Parathyroid adenoma (tissue), 2 donors: ENCODE measurements around the gene TRDN.

ENCODE experiments used
- H2AFZ ChIP-seq: fragments of 300-600 bp; sonication (generic); one replicate; pipeline ENCODE4 v1.7.0; 2017; ENCODE audit warnings: antibody characterized with exemption, mild to moderate bottlenecking
- H3K27ac ChIP-seq: fragments of 300-600 bp; sonication (generic); one replicate; pipeline ENCODE4 v1.7.0; 2017
- H3K27me3 ChIP-seq: fragments of 300-600 bp; sonication (generic); one replicate; pipeline ENCODE4 v1.7.0; 2017; ENCODE audit warnings: low read length; ENCODE audit not compliant: control insufficient read depth, insufficient read depth
- H3K36me3 ChIP-seq: fragments of 300-600 bp; sonication (generic); one replicate; pipeline ENCODE4 v1.7.0; 2017; ENCODE audit warnings: low read length; ENCODE audit not compliant: control insufficient read depth, insufficient read depth
- H3K4me1 ChIP-seq: fragments of 300-600 bp; sonication (generic); one replicate; pipeline ENCODE4 v1.7.0; 2017; ENCODE audit warnings: control low read depth
- H3K4me2 ChIP-seq: fragments of 300-600 bp; sonication (generic); one replicate; pipeline ENCODE4 v1.7.0; 2017; ENCODE audit warnings: low read length
- H3K4me3 ChIP-seq: fragments of 300-600 bp; sonication (generic); one replicate; pipeline ENCODE4 v1.7.0; 2017; ENCODE audit warnings: low read depth, low read length
- H3K79me2 ChIP-seq: fragments of 300-600 bp; sonication (generic); one replicate; pipeline ENCODE4 v1.7.0; 2017; ENCODE audit warnings: control low read depth
- H3K9ac ChIP-seq: fragments of 300-600 bp; sonication (generic); one replicate; pipeline ENCODE4 v1.7.0; 2017; ENCODE audit warnings: mild to moderate bottlenecking
- H3K9me3 ChIP-seq: fragments of 300-600 bp; sonication (generic); one replicate; pipeline ENCODE4 v1.7.0; 2017; ENCODE audit warnings: low read length; ENCODE audit not compliant: control insufficient read depth
- CTCF ChIP-seq: fragments of 300-600 bp; sonication (generic); IDR thresholded peaks from one replicate; pipeline ENCODE4 v1.7.0; 2017; ENCODE audit warnings: antibody characterized with exemption, mild to moderate bottlenecking
- donor health status: primary hyperparathyroidism.

TRDN gene

GRCh38 chr6:123423130-123423529, 213.6 kb downstream of the TRDN start:
- H3K9me3 ChIP-seq = no peaks in the 10 kb centered on the region
- H3K27ac ChIP-seq = no peak overlapping the region
- no peak overlapping the region for H3K4me2 ChIP-seq
- H3K79me2 ChIP-seq = no peaks in the 10 kb centered on the region
- peaks cover 7% of the 10 kb centered on the region for H3K4me1 ChIP-seq
- H3K9ac ChIP-seq = no peak overlapping the region
- TF ChIP-seq CTCF = no peak
- H3K4me3 ChIP-seq = no peak overlapping the region
- H3K27me3 ChIP-seq = no peaks in the 10 kb centered on the region
- no peaks in the 10 kb centered on the region for H3K36me3 ChIP-seq
- no peak overlapping the region for H2AFZ ChIP-seq

GRCh38 chr6:123420512-123420911, 216.2 kb downstream of the TRDN start:
- Histone ChIP-seq H3K9me3 (no peaks in the 10 kb centered on the region), H3K27me3 (no peaks in the 10 kb centered on the region), H2AFZ (peak overlapping the region; percentile 76), H3K4me3 (no peak overlapping the region), H3K4me2 (no peak overlapping the region), H3K9ac (no peak overlapping the region), H3K36me3 (no peaks in the 10 kb centered on the region), H3K4me1 (peaks cover 10% of the 10 kb centered on the region), H3K27ac (no peak overlapping the region), H3K79me2 (no peaks in the 10 kb centered on the region)
- no peak for TF ChIP-seq CTCF

- no peak overlapping the region for H3K4me2 ChIP-seq
- H2AFZ ChIP-seq = peak overlapping the region; percentile 76
- peak overlapping the region; percentile 59 for H3K27ac ChIP-seq
- peaks cover 10% of the 10 kb centered on the region for H3K4me1 ChIP-seq
- H3K9me3 ChIP-seq = no peaks in the 10 kb centered on the region
- H3K36me3 ChIP-seq = no peaks in the 10 kb centered on the region
- no peak overlapping the region for H3K9ac ChIP-seq
- H3K4me3 ChIP-seq = no peak overlapping the region
- no peaks in the 10 kb centered on the region for H3K27me3 ChIP-seq
- TF ChIP-seq CTCF = no peak
- H3K79me2 ChIP-seq = no peaks in the 10 kb centered on the region
These were observed 218.7 kb downstream of the TRDN start for GRCh38 chr6:123418071-123418470.

- no peaks in the 10 kb centered on the region for H3K79me2 ChIP-seq
- peak overlapping the region; percentile 76 for H2AFZ ChIP-seq
- H3K27ac ChIP-seq = peak overlapping the region; percentile 59
- no peaks in the 10 kb centered on the region for H3K27me3 ChIP-seq
- peaks cover 10% of the 10 kb centered on the region for H3K4me1 ChIP-seq
- no peaks in the 10 kb centered on the region for H3K9me3 ChIP-seq
- no peak overlapping the region for H3K9ac ChIP-seq
- H3K36me3 ChIP-seq = no peaks in the 10 kb centered on the region
- no peak for TF ChIP-seq CTCF
- H3K4me3 ChIP-seq = no peak overlapping the region
- H3K4me2 ChIP-seq = no peak overlapping the region
These were observed 219.2 kb downstream of the TRDN start for GRCh38 chr6:123417535-123417934.

- Histone ChIP-seq H3K9ac (no peak overlapping the region), H3K4me2 (no peak overlapping the region), H3K27me3 (no peaks in the 10 kb centered on the region), H3K79me2 (no peaks in the 10 kb centered on the region), H2AFZ (no peak overlapping the region), H3K36me3 (no peaks in the 10 kb centered on the region), H3K9me3 (no peaks in the 10 kb centered on the region), H3K4me3 (no peak overlapping the region), H3K4me1 (peaks cover 10% of the 10 kb centered on the region), H3K27ac (no peak overlapping the region)
- peak; percentile 87 for TF ChIP-seq CTCF
These were observed 220.8 kb downstream of the TRDN start for GRCh38 chr6:123415844-123416468.
